Osteoblast (primary cell): ENCODE results near the gene CCDC92. TPM values are rescaled to one million over a fixed set of nuclear protein-coding genes. Genes with fewer than 3 reads are reported as not detected.
A peak's percentile ranks its signal among the peaks of the same experiment; 100 is the strongest.

Experiments
- DNase-seq: peaks from one replicate; pipeline ENCODE4 v3.0.0; 2011; ENCODE audit warnings: low spot score, mixed read lengths; ENCODE audit not compliant: insufficient read length; ENCODE audit errors: missing footprints
- H2AFZ ChIP-seq: 2 replicates; pipeline ENCODE4 v1.6.0; 2011; ENCODE audit warnings: mild to moderate bottlenecking, low read length
- H3K27ac ChIP-seq: 2 replicates; pipeline ENCODE4 v1.5.1; 2011; ENCODE audit warnings: mild to moderate bottlenecking, low read depth, low read length, moderate library complexity
- H3K27me3 ChIP-seq: 2 replicates; pipeline ENCODE4 v1.6.0; 2012; ENCODE audit warnings: mild to moderate bottlenecking, control low read depth, inconsistent platforms, low read length, moderate library complexity; ENCODE audit not compliant: insufficient read depth
- H3K36me3 ChIP-seq: 2 replicates; pipeline ENCODE4 v1.5.1; 2011; ENCODE audit warnings: mild to moderate bottlenecking, low read length, control low read depth, moderate library complexity; ENCODE audit not compliant: insufficient read depth
- H3K4me1 ChIP-seq: 2 replicates; pipeline ENCODE4 v1.5.1; 2011; ENCODE audit warnings: mild to moderate bottlenecking, low read length, control low read depth, moderate library complexity; ENCODE audit not compliant: insufficient read depth
- H3K4me2 ChIP-seq: 2 replicates; pipeline ENCODE4 v1.6.0; 2011; ENCODE audit warnings: mild to moderate bottlenecking, low read length; ENCODE audit not compliant: insufficient read depth
- H3K4me3 ChIP-seq: fragments of 200-600 bp; sonication (generic); 3 replicates; pipeline ENCODE4 v1.5.1; 2012; ENCODE audit warnings: mild to moderate bottlenecking, low read length, inconsistent platforms; ENCODE audit not compliant: insufficient read depth
- H3K79me2 ChIP-seq: 2 replicates; pipeline ENCODE4 v1.6.0; 2012; ENCODE audit warnings: mild to moderate bottlenecking, low read length, control low read depth, inconsistent platforms; ENCODE audit not compliant: insufficient read depth
- H3K9me3 ChIP-seq: 2 replicates; pipeline ENCODE4 v1.5.1; 2011; ENCODE audit warnings: low read depth, low read length, control low read depth
- H4K20me1 ChIP-seq: 2 replicates; pipeline ENCODE4 v1.6.0; 2012; ENCODE audit warnings: mild to moderate bottlenecking, low read length, control low read depth; ENCODE audit not compliant: insufficient read depth
- total RNA-seq: library from RNA; depleted of rRNA; stranded (reverse); fragments of >200 nt; gene quantifications from 2 replicates; pipeline ENCODE4 v1.2.3, GENCODE V29; 2012
- TF ChIP-seq, protein P1 (sequence below): IDR thresholded peaks from 2 replicates; pipeline ENCODE4 v1.5.1; 2011; ENCODE audit warnings: mild to moderate bottlenecking, low read depth, low read length, moderate library complexity; ENCODE audit errors: extremely low read depth

CCDC92 gene
- total RNA-seq, 1 donor: 25.7 TPM

DNA sequence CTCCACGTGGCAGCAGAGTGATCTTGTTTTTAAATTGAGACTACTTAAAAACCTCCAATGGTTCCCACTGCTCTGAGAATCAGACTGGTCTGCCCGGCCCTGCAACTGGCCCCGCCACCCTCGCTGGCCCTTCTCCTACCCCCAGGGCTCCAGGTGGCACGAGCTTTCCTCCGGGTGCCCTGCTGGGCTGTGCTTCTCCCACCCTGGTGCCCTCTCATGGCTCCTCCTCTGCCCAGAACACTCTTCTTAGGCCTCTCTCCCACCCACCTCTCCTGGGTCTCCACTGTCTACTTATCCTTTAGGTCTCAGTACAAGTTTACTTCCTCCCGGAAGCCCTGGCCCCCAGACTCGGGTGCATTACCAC is 26.5 kb downstream of the CCDC92 start:
- Histone ChIP-seq H3K9me3 (peaks cover 7% of the 10 kb centered on the region), H3K4me1 (peaks cover 27% of the 10 kb centered on the region), H3K27ac (no peak overlapping the region), H3K36me3 (peaks cover 30% of the 10 kb centered on the region), H4K20me1 (peaks cover 49% of the 10 kb centered on the region), H3K4me2 (no peak overlapping the region), H3K27me3 (no peaks in the 10 kb centered on the region), H3K4me3 (no peak overlapping the region), H2AFZ (no peak overlapping the region), H3K79me2 (peaks cover 43% of the 10 kb centered on the region)
- TF ChIP-seq, protein P1, sequence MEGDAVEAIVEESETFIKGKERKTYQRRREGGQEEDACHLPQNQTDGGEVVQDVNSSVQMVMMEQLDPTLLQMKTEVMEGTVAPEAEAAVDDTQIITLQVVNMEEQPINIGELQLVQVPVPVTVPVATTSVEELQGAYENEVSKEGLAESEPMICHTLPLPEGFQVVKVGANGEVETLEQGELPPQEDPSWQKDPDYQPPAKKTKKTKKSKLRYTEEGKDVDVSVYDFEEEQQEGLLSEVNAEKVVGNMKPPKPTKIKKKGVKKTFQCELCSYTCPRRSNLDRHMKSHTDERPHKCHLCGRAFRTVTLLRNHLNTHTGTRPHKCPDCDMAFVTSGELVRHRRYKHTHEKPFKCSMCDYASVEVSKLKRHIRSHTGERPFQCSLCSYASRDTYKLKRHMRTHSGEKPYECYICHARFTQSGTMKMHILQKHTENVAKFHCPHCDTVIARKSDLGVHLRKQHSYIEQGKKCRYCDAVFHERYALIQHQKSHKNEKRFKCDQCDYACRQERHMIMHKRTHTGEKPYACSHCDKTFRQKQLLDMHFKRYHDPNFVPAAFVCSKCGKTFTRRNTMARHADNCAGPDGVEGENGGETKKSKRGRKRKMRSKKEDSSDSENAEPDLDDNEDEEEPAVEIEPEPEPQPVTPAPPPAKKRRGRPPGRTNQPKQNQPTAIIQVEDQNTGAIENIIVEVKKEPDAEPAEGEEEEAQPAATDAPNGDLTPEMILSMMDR: no peak
- no peak for DNase-seq

DNA sequence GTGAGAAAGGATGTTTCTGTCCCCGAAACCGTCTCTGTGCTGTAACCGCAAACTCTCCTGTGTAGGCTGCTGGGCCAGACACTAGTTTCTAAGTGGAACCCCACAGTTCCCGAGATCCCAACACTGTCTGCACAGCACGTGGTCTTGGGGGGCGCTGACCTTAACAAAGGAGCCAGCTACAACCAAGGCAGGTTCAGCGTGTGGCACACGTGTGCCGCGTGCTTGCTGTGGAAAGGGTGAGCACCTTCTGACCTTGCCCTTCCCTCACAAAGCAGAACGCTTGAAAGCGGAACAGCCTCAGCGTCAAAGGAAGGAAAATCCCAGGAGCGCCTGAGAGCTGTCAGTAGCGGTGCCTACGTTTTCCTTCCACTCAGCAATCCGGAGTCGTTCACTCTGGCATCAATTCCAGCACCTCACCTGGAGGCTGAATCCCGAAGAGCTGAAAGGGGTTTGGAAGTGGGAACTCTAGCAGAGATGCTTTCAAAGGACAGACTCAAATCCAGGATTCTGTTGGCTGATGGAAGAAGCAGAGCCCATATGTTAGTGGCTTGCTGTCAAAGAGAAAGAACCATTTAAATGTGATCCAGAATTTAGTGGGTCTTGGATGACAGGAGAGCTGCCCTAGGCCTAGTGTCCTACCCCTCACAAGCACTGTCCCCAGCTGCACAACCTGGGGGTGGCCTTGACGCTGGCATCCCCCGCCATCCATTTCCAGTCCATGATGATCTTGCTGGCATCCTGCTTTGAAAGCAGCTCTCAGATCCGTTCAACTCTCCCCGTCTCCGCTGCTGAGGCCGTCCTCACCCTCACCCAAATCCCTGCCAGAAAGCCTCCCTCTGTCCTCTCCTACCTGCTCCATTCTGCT is 27.1 kb downstream of the CCDC92 start:
- Histone ChIP-seq H3K4me3 (no peak overlapping the region), H3K36me3 (peaks cover 34% of the 10 kb centered on the region), H2AFZ (no peak overlapping the region), H3K4me1 (peaks cover 22% of the 10 kb centered on the region), H3K79me2 (peaks cover 37% of the 10 kb centered on the region), H3K27ac (no peak overlapping the region), H3K27me3 (no peaks in the 10 kb centered on the region), H3K4me2 (no peak overlapping the region), H4K20me1 (peaks cover 43% of the 10 kb centered on the region), H3K9me3 (peaks cover 7% of the 10 kb centered on the region)
- TF ChIP-seq, protein P1: no peak
- DNase-seq: no peak

DNA sequence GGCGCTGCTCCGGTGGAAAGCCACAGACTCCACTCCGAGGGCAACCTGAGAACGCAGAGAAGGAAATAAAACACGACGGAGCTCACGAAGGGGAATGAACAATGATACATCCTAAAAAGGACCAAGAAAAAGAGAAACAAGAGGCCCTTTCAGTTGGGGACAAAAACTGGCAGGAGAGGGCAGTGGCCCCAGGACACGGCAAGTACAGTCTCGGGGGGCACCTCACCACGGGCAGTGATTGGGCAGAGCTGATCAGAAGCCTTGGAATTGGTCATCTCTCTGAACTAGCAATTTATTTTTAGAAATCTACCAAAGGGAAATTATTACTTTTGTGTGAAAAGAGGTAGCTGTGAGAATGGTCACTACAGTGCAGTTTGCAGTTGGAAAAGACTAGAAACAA is 27.9 kb downstream of the CCDC92 start:
- H2AFZ ChIP-seq: no peak overlapping the region
- H3K4me3 ChIP-seq: no peak overlapping the region
- H3K27ac ChIP-seq: no peak overlapping the region
- H3K79me2 ChIP-seq: peaks cover 29% of the 10 kb centered on the region
- peaks cover 36% of the 10 kb centered on the region for H4K20me1 ChIP-seq
- TF ChIP-seq, protein P1: no peak
- no peaks in the 10 kb centered on the region for H3K27me3 ChIP-seq
- peaks cover 22% of the 10 kb centered on the region for H3K4me1 ChIP-seq
- no peak overlapping the region for H3K4me2 ChIP-seq
- no peak for DNase-seq
- H3K9me3 ChIP-seq: peaks cover 7% of the 10 kb centered on the region
- H3K36me3 ChIP-seq: peaks cover 42% of the 10 kb centered on the region

DNA sequence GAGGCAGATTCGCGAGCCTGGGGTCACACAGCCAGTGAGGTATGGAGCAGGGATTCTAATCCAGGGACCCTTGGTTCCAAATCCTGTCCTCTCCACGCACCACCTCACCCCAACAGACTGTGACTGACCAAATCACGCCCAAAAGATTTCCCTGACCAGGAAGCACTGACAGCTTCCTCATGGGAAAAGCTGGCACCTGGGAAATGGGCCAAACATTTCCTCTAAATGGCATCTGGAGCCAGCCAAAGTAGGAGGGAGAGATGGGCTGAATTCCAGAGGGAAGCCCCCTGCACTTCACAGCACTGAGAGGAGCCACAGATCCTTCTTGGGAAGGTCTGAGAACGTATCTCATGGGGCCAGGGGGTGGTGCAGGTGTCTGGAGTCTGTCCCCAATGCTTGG is 28.8 kb downstream of the CCDC92 start:
- no peak for DNase-seq
- TF ChIP-seq, protein P1: no peak
- H3K4me3 ChIP-seq: no peak overlapping the region
- H3K4me1 ChIP-seq: peaks cover 22% of the 10 kb centered on the region
- no peak overlapping the region for H3K4me2 ChIP-seq
- H3K9me3 ChIP-seq: peaks cover 7% of the 10 kb centered on the region
- no peaks in the 10 kb centered on the region for H3K27me3 ChIP-seq
- H3K27ac ChIP-seq: peak overlapping the region; percentile 92
- peaks cover 47% of the 10 kb centered on the region for H3K36me3 ChIP-seq
- peaks cover 21% of the 10 kb centered on the region for H3K79me2 ChIP-seq
- peaks cover 27% of the 10 kb centered on the region for H4K20me1 ChIP-seq
- no peak overlapping the region for H2AFZ ChIP-seq
